ENCODE measurements around the gene SLC22A2.
"Not testable (repeated sequence)": the region's sequence is repeated elsewhere in the genome, so short reads cannot be mapped to it uniquely, and the experiment has no call there.

The SLC22A2 gene

DNA sequence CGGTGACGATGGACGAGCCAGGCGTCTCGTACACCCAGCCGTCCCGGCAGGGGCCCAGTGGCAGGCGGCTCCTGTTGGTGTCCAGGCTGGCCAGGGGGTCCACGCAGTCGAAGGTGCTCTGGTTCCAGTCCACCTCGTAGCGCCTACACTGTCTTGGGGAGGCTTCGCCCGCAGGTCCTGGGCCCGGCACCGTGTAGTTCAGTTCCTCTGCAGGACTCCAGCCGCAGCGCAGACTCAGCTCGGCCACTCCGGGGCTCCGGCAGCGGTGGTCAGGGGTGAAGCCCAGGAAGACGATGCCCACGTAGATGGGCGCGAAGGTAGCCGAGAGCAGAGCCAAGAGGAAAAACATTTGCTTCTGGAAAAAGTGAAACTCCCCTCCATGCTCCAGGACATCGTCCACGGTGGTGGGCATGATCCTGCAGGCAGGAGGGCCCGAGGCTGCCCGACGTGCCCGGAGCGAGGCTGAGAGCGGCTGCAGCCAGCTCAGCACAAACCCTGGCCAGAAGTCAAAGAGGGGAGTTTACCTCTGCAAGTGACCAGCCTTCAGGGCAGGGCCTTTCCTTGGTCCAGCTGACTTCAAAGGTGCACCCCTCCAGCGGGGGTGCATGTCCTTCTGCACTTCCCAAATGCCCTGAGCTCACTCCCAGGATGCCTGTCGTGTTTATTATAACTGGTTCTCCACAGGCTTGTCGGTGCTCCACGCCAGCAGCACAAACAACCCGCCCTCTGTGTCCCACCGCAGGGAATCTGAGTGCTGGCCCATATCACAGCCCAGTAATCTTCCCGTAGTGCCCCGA lies at the start of gene SLC22A2:
TSS of gene SLC22A2 (minus strand) at position 476 of the 797 bp plus-strand sequence. CDS start at position 412, 64 bp downstream.
- no peak for DNase-seq

DNA sequence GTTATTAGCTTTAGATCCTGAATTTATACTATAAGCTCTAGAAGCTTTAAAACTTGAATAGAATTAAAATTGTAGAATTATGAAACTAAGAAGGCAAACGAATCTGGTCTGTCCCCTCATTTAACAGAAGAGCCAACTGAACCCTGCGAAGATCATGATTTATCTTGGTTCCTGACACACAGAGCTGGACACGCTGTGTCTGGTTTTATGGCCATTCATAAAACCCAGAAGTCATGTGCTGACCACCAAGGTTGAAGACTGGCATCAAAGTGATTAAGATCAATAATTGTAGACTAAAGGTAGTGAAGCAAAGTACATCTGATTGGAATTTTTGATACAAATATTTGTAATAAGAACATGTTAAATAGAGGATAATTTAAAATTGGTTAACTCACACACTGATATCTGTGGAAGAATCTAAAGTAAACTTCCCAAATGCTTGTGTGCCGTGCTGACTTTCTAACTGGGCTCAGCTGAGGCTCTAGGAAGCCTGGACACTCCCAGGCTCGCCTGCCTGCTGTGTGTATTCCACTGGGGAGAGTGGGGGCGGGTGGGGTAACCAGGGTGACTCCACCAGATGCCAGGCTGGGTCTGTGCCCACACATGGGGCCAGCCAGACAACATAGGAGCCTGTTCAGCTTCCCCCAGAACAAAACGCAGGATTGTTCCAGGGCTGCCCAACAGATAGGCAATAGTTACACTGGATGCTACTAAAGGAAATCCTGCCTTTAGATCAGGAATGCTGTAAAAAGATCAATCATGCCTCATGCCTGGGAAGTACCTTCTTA lies 47.5 kb upstream of the SLC22A2 start:
- DNase-seq = no peak

DNA sequence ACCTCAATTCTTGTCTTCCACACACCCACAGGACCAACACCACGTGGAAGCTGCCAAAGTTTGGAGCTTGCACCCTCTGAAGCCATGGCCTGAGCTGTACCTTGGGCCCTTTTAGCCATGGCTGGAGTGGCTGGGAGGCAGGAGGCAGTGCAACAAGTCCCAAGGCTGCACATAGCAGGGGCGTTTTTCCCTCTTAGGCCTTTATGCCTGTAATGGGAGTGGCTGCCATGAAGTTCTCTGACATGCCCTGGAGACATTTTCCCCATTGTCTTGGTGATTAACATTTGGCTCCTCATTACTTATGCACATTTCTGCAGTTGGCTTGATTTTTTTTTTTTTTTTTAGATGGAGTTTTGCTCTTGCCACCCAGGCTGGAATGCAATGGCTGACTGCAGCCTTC lies 45.2 kb upstream of the SLC22A2 start:
- DNase-seq = no peak

- not testable (repeated sequence) for DNase-seq
These were observed 43.9 kb upstream of the SLC22A2 start for GRCh38 chr6:160302431-160303082.

DNA sequence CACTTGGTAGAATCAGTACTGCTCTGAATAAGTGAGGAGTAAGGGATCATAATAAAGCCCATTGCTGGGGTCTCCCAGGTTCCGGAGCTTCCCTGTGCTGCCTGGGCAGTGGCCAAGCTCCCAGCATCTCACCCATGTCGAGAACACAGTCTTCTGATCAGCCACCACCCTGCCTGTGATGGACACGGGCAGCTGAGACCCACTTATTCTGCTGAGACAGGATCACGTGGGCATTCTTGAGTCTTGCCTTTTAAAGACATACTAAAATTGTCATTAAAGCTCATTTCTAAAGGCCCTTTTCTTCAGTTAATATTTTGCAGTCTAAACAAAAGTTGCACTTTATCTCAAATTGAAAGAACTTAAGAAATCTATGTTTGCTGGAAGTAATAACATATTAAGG lies 42.7 kb upstream of the SLC22A2 start:
- DNase-seq = no peak

DNA sequence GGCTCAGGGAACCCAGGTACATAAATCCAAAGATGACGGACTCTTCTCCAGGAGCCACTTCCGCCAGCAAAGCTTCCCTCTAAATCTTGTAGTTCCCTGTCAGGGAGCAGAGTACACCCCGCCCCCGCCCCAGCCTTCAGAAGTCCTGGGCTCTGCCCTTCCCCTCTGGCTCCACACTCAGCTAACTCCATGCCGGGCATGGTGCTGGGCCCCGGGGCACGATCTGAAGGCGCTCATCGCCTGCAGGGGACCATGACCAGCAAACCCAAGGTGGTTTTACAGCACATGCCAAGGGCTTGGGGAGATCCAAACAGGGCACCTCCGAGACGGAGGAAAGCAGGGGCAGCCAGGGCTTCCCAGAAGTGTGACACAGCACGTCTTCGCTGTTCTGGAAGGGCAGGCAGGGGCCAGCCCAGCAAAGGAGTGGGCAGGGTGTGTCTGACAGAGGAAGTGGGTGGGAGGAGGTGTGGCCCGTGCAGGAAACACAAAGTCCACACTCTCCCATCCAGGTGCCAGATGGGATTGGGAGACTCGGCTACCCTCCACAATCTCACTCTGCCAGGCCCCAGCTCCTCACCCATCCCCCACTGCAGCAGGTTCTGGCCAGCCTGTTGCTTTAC lies 41.6 kb upstream of the SLC22A2 start:
- DNase-seq = no peak

GRCh38 chr6:160299559-160299958 lies 40.9 kb upstream of the SLC22A2 start:
- DNase-seq = no peak

GRCh38 chr6:160298121-160298520 lies 39.5 kb upstream of the SLC22A2 start:
- no peak for DNase-seq

DNA sequence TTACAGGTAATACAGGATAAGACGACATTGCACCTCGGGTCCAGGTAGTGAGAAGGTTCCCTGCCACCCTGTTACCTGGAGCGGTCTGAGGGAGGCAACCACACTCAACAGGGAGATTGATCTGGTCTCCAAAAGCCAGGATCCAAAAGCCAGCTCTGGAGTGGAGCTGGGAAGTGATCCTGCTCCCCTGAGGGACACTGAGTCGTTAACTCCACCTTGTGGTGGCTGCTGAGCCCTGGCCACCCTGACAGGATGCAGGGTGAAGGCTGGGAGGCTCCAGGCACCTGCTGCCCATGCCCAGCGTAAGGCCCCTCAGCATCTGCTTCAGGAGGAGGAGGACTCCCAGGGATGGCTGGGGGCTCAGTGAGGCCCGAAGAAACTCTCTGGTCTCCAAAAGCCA lies 38.7 kb upstream of the SLC22A2 start:
- no peak for DNase-seq

DNA sequence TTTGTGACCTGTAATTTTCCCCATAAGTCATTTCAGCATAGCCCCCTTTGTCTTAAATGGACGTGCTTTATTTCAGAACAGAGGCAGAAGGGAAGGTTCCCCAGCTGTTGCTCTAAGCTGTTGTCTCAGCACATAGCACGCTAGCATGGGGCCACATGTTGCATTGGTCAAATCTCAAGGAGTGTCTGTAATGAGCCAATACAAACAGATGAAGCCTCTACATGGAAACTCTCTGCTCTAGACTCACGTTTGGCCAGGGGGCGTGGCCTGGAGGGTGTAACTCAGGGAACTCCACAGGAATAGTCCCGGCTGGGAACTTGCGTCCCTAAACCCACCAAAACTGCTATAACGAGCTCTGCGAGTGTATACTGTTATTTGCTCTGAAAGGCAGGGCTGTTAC lies 35.2 kb upstream of the SLC22A2 start:
- no peak for DNase-seq

DNA sequence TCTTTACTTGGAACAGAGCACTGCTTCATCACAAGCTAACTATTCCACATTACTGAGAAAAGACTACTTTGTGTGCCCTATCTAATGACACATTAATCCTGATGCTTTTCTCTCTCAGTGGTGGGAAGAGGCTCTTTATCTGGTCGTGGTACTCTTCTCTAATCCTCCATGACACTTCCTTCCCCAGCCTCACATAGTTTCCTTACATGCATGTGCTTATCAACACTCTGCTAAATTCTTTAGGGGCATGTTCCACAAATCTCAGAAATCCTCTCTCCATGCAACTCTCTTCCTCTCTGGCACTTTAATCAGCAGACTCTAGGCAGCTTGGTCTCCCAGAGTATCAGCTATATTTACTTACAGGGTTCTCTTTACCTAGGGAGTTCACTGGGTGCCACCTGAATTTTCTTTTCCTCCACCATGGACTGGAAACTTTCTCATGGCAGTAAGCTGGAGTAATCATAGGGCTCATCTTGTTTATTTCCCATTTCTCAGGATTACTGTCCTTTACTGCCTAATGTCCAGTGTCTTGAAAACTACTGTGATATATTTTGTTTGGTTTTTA lies 27.0 kb upstream of the SLC22A2 start:
- DNase-seq = no peak

DNA sequence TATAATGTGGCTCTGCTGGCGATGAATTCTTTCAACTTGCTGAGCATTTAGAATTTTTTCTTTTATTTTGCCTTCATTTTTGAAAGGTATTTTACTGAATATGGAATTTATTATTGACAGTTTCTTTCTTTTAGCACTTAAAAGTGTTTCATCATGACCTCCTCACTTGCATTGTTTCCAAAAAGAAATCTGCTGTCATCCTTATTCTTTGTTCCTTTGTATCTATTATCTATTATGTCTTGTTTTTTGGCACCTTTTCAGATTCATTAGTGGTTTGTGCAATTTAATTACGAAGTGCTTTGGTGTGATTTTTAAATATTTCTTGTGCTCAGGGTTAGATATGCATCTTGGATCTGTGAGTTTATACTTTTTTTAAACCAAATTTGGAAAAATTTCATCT lies 26.0 kb upstream of the SLC22A2 start:
- no peak for DNase-seq

DNA sequence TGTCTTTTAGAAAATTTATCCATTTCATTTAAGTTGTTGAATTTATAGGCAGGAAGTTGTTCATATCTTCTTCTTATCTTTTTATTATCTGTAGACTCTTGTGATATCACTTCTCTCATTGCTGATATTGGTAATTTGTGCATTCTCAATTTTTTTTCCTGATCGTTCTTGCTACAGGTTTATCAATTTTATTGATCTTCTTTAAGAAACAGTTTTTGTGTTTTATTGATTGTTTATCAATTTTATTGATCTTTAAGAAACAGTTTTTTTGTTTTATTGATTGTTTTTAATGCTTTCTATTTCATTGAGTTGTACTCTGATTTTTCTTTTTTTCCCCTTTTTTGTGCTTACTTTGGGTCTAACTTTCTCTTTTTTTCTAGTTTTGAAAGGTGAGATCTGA lies 23.8 kb upstream of the SLC22A2 start:
- DNase-seq = no peak

GRCh38 chr6:160279850-160280249 lies 21.2 kb upstream of the SLC22A2 start:
- DNase-seq = no peak

DNA sequence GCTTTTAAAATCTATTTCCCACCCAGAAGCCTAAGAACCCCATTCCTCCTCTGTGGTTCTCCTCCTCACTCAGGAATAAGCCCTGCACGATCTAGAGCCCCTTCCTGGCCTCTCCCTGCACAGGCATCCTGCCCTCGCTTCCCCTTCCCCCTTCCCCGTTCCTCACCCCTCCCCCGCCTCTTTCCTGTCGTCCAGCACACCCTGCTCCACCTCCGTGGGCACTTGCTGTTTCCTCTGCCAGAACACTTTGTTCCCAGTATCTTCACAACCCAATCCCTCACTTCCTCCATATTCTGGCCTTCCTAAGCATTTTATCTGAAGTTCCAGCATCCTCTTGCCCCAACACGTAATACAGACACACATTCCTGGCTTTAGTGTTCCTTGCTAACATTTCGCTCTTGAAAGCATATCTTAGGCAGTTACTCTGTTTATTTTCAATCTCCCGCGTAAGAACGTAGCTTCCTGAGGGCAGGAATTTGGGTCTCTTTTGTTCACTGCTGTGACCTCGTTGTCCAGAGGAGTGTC lies 20.2 kb upstream of the SLC22A2 start:
- DNase-seq = no peak

DNA sequence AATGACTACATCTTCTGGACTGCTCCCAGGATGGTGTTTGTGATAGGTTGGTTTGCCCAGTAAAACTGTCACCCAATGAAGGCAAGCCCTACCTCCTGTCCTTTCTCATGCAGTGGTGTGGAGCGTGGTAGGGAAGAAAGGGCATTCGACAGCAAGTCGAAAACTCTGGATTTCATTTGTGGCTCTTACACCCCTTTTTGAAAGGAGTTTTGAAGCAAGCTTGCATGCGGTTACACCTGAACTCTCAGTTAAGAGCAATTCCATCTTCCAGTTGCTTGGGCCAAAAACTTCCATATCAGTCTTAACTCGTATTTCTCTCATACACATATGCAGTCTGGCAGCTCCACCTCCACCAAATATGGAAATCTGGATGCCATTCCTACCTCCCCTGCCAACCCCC lies 19.7 kb upstream of the SLC22A2 start:
- DNase-seq = no peak

DNA sequence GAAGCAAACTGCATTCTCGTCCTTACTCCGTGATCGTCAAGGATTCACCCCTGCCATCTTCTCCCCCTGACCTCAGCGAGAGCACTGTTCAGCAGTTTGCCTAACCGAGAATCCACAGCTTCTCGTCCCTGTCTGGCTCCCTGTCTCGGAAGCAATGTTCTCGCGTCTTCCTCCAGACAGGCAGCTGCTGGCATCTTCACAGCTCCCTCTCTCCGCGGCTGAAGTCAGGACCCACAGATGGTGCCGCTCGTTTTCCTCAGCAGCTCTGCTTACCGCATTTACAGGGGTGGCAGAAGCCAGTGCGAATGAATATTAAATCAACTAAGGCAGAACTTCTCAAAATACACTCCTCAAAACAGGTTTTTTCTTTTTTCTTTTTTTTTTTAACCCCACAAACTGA lies 18.9 kb upstream of the SLC22A2 start:
- no peak for DNase-seq

- DNase-seq = no peak
These were observed 18.5 kb upstream of the SLC22A2 start for GRCh38 chr6:160277144-160277543.

DNA sequence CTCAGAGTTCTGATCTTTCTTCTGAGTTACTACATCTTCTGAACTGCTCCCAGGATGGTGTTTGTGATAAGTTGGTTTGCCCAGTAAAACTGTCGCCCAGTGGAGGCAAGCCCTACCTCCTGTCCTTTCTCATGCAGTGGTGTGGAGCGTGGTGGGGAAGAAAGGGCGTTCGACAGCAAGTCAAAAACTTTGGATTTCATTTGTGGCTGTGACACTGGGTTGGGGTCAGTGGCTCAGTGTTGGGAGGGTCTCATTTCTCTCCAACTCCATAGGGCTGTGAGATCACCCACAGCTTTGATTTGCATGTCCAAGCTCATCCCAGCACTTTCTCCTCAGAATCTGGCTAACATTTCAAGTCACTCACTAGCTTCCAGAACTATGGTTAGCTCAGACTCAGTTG lies 17.5 kb upstream of the SLC22A2 start:
- DNase-seq = no peak

DNA sequence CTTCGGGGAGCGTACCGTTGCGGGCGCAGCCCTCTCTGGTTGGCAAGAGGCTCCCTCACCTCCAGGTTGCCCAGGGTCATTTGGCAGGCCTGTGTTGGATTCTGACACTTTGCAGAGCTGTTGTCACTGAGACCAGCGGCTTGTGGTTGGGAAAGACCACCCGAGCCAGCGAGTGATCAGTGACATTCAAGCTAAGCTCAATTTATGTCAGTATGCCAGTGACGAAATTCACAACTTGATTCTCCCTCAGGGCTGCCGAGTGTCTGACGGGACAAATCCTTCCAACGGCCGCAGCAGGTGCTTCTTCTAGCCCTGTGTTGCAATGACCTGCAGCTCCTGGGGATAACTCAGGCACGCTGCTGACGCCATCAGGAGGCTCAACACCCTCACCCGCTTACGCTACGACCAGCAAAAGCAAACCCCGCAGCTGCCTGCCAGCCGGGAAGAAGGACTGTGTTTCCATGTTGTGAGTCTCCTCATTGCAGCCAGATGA lies 16.9 kb upstream of the SLC22A2 start:
- no peak for DNase-seq

GRCh38 chr6:160274871-160275510 lies 16.4 kb upstream of the SLC22A2 start:
- no peak for DNase-seq

DNA sequence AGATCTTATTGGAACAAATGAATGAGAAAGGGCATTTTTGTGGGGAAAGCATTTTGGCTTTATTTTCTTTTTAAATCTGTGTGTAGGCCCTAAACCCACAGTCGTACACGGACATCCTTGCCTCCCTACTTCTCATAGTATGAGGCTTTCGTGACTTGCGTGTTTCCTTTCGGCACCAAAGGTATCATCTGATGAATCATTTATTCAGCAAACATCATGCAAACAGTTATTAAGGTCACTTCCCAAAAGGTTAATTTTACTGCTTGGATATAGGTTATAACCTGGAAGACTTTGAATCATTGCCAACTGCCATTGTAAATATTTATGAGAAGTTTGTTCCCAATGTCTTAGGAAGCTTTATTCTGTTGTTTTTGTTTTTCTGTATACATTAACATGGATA lies 15.1 kb upstream of the SLC22A2 start:
- DNase-seq = no peak

All from 8988T (cell line).